NCI-H510A (cell line): Measurements from ENCODE around the gene ZDHHC11.
"Not testable (repeated sequence)": the region's sequence is repeated elsewhere in the genome, so short reads cannot be mapped to it uniquely, and the experiment has no call there.

Experiments
- DNase-seq: peaks from one replicate; lab custom pipeline; 2025; lab: John Stamatoyannopoulos, UW

Gene ZDHHC11

GRCh38 chr5:747303-747844 is 103.4 kb downstream of the ZDHHC11 start:
- not testable (repeated sequence) for DNase-seq

GRCh38 chr5:746258-746761 is 104.5 kb downstream of the ZDHHC11 start:
- no peak for DNase-seq
